HG03439 (cell line): ENCODE results near the gene CMAS.
"Not testable (repeated sequence)": the region's sequence is repeated elsewhere in the genome, so short reads cannot be mapped to it uniquely, and the experiment has no call there.

Experiments used
- ATAC-seq: cut with Tn5 transposase; IDR thresholded peaks from one replicate; pipeline ENCODE4 v1.9.1; 2021; ENCODE audit warnings: mild to moderate bottlenecking, moderate library complexity; ENCODE audit not compliant: unreplicated experiment

The CMAS gene

DNA sequence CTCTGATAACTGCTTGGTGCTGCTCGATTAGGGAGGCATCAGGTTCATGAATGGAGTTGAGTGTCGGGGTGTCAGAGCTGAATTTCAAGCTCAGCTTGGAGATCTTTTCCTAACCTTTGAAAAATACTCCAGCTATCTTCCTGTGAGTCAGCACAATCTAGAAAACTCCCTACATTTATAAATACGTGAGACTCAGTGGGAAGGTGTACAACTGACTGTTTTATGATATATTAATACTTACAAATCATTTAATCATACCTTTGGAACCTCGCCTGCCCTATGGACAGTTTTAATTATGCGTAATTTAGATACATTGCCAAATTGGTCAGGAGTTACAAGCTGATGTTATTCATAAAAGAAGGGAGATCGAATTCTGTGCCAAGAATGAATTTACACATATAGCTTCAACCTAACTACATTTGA is 961 bp downstream of the CMAS start:
- no peak for ATAC-seq

DNA sequence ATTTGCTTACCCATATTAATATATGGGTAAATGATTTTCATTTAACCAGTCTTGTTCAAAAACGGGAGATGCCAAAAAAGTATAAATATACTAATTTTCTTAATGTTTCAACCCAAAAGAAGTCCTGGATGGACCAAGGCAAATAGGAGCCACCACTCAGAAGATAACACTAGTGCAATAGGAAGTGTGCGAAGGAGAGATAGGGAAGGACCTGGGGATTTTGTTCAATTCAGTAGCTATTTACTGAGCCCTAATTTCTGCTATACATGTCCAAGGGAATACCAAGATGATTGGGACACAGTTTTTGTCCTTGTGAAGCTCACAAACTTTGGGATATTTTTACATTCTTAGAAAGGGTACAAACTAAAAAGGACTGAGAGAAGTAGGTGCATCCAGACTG is 1.5 kb downstream of the CMAS start:
- ATAC-seq, result no peak

DNA sequence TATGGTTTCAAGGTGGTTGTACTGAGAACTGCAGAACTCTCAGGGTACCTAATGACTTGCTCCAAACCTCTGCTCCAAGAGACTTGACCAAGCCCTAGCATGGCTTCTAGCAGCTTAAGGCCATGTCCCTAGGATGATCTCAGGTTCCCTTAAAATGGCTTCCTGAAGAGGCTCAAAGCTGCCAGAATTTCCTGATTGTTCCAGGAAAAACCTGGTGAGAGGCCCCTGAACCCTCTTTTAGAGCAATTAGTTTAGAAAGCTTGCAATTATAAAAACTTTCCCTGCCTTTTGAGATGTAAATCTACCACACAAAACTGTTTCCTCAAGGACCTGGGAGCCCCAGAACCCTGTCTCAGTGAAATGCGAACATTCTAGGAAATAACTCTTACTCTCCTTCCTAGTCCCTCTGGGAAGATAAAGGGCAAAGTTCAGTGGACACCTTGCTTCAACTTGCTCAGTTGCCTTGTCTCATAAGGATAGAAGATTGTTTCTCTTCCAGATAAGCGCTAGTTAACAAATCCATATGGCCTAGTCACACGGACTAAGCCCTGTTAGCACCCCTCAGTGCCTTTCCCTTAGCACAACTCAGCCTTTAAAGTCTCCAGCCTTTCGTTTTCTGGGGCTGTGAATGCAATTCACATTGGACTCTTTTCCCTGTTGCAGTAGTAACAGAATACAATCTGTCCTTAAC is 2.5 kb downstream of the CMAS start:
- ATAC-seq, result no peak

DNA sequence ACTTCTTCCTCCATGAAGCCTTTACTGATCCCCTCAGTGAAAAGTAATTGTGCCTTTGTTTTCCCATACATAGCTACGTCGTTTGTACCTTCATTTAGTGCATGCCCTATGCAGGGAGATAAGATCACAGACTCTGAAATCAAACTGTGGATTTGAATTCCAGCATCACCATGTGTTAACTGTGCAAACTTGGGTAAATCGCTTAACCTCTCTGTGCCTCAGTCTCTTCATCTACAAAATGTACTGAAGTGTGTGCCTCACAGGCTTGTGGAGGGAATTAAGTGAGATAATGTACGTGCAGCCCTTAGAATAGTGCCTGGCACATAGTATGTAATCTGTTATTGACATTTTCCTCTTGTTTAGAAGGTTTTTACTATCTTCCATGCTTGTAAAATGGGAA is 4.1 kb downstream of the CMAS start:
- ATAC-seq, result no peak

DNA sequence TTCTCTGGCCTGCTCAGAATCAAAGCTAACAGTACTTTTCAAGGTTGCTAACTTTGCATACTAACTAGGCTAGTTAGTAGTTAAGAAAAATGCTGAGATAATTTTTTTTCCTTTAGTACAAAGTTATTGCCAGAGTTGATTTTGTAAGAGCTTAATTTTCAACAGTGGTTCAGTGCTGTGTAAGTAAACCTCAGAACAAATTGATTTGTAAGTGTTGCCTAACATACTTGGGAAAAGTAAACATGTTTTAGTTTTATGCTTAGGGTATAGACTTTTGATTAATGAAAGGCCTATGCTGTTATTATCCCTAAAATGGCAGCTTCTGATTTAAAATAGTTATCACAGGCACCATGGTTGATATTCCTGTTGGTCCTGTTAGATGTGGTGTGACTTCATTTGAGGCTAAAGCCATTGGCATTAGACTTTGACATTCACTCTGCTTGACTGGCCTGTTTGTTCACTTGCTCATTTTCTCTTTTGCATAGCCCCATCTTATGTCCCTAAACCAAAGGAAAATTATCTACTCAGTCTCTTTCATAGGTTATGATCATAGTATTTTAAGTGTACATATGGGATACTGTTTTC is 5.2 kb downstream of the CMAS start:
- ATAC-seq, result no peak

DNA sequence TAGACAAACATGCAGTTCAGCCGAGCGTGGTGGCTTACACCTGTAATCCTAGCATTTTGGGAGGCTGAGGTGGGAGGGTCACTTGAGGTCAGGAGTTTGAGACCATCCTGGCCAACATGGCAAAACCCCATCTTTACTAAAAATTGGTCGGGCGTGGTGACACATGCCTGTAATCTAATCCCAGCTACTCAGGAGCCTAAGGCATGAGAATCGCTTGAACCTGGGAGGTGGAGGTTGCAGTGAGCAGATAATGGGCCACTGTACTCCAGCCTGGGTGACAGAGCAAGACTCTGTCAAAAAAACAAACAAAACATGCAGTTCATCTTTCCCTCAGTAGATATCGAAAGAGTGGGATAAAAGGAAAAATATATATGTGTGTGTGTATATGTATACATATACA is 7.0 kb downstream of the CMAS start:
- not testable (repeated sequence) for ATAC-seq

DNA sequence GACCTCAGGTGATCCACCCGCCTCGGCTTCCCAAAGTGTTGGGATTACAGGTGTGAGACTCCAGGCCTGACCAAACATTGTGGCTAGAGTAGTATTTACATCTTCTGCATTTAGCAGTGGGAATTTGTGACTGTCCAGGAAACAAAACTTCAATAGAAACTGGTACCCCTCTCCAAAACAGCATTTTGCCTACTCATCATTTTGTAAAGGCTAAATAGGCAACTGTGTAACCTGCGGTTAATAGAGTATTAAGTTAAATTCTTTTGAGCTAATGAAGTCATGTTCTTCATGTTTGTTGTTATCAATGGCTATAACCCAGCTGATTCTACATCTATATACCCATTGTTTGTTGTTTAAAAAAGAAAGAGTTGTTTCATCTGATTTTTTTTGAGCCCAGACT is 8.1 kb downstream of the CMAS start:
- ATAC-seq, result no peak

DNA sequence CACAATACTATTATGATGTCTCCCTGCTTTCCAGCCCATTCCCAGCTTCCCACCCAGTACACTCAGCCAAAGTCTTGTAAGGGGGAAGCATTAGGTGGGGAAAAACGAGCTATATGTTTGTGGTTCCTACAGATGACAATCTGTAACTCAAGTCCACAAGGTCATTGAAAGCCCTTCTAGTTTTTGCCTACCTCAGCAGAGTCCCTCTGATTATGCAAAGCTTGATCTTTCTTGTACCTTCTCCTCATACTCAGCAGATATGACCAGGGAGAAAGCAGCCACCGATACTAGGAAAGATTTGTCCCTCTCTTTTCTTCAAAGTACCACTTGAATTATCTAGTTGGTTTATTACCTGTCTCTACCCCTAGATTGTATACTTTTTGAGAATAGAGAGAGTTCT is 10.6 kb downstream of the CMAS start:
- ATAC-seq, result no peak

DNA sequence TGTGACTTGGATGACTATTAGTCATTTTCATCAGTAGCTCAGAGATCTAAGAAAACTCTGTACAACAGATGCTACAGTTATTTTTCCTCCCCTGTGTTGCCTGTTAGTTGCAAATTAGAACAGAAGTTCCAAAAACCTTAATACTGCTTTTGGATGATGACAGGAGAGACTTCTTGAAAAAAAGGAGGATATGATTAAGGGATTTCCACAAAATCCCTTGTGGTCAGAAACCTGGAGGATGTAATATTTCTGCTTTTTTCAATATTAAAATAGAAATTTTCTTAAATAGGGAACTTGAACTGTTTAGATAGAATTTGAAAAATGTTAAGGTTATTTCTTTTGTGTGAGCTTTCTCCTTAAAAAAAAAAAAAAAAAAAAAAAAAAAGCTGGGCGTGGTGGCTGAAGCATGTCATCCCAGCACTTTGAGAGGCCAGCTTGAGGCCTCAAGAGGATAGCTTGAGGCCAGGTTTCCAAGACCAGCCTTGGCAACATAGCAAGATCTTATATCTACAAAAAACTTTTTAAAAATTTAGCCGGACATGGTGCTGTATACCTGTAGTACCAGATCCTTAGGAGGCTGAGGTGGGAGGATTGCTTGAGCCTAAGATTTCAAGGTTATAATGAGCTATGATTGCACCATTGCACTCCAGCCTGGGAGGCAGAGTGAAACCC is 14.1 kb downstream of the CMAS start:
- no peak for ATAC-seq

DNA sequence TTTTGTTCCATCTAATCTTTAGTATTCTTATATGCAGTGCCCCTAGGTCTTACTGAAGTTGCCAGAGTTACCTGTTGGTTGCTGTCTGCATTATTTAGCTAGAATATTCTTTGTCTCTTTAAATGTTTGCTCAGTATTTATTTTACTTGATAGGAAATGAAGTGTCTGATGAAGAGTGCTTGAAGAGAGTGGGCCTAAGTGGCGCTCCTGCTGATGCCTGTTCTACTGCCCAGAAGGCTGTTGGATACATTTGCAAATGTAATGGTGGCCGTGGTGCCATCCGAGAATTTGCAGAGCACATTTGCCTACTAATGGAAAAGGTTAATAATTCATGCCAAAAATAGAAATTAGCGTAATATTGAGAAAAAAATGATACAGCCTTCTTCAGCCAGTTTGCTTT is 18.9 kb downstream of the CMAS start:
- no peak for ATAC-seq

DNA sequence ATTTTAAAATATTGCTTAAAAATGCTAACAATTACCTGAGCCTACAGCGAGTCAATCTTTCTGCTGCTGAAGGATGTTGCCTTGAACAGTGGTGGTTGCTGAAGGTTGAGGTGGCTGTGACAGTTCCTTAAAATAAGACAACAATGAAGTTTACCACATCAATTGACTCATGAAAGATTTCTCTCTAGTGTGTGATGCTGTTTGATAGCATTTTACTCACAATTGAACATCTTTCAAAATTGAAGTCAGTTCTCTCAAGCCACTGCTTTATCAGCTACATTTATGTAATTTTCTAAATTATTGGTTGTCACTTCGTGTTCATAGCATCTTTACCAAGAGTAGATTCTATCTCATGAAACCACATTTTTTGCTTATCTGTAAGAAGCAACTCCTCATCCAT is 20.3 kb downstream of the CMAS start:
- no peak for ATAC-seq

DNA sequence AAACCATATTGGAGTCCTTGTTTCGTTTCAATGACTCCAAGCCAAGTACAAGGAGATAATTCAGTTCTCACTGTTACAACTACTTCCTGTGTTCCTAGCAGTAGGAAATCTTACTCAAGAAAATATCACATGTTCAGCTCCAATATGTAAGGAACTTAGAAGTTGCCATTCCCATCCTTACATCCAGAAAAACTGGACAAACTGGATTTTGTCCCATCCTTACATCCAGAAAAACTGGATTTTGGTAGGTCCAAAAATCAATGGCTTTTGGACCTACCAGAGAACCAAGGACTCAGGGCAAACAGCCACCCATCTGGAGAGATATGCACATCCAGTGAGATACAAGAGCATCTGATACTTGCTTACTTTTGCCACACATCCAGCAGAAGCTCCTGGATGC is 23.8 kb downstream of the CMAS start:
- ATAC-seq, result no peak

DNA sequence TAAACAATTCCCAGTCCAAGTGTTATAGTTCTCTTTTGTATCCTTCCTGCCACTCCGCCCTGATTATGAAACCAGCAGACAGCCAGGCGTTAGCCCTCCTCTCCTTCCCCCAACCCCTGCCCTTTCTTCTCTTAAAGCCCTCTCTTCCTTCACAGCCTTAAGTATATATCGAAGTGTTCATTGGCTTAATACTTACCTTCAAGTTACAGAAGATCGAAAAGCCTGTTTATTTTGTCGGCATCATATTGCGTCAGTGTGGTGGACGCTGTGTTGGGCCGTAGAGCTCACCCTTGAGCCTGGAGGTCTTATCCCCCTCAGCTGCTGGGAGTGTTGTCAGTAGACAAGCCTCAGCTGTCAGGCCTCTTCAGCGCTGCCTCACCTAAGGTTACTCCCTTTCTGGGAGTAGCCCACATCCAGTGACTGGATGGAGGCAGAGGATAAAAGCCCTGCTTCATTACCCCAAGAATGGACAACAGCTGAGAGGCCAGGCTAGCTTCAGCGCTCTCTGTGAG is 36.2 kb downstream of the CMAS start:
- no peak for ATAC-seq

DNA sequence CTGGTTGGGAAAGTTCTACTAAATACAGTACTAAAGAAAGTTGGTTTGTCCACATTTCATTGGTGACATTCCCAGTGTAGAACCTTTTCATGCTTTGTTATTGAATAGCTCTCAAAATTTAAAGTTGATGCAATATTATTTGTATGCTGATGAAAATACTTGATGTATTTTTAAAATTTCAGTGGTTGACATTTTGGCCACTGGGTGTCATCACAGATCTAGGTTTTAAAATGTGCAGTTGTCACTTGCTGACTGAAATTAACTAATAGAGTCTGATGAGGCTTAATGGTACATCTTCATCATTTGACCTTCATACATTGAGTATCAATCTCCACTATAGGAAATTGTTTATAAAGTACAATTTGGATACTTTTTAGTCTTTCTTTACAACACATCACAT is 37.1 kb downstream of the CMAS start:
- no peak for ATAC-seq

DNA sequence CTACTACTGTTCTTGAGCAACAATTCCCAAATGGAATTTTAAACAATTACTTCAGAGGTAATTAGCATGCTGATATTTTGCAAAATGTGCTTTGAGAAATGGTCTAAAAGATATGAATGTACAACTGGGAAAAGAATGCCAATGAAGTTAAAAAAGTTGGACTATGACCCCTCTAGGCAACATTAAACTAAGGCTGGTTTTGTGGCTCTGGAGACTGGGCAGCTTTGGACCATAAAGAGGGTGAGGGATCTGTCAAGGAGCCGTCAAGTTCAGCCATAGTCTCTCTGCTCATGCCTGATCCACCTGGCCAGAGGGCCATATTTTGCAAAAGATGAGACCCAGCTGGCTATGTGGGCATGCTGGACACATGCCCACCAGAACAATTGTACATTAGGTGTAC is 38.8 kb downstream of the CMAS start:
- ATAC-seq, result no peak

DNA sequence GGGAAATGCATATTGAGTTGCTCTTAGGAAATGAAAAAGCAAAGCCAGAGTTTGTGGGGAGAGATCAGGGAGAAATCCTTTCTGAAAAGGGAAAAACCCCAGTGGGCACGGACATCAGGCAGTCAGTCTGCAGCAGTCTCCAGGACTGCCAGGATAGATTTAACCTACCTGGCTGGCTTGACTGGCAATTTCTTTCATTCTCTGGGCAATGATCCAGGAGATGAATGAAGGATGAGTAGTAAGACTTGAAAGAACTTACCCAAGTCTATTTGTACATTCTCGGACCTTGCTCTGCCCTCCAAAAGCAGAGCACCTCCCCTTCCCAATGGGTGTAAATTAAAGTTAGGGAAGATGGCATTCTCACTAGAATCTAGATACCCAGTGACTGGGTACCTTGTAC is 42.9 kb downstream of the CMAS start:
- no peak for ATAC-seq

DNA sequence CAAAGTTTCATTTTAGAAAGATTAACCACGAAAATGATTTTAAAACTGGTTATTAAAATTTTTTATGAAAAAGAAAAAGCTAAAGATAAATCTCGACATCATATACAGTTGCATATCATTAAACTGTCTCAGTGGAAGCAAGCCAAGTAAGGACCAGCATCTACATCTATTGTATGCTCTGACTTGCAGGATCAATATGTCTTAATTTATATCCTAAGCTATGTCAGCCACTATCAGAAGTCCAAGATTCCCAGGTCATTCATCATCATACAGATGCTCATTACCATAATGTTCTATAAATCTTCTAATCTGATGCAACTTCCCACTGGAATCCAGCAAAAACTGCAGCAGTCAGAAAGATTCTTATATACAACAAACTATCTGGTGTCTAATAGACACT is 43.5 kb downstream of the CMAS start:
- ATAC-seq, result no peak

DNA sequence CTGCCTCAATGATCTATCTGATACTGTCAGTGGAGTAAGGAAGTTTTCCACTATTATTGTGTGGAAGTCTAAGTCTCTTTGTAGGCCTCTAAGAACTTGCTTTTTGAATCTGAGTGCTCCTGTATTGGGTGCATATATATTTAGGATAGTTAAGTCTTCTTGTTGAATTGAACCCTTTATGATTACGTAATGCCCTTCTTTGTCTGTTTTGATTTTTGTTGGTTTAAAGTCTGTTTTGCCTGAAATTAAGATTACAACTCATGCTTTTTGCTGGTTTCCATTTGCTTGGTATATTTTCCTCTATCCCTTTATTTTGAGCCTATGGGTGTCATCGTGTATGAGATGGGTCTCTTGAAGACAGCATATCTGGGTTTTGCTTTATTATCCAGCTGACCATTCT is 53.0 kb downstream of the CMAS start:
- ATAC-seq, result not testable (repeated sequence)

DNA sequence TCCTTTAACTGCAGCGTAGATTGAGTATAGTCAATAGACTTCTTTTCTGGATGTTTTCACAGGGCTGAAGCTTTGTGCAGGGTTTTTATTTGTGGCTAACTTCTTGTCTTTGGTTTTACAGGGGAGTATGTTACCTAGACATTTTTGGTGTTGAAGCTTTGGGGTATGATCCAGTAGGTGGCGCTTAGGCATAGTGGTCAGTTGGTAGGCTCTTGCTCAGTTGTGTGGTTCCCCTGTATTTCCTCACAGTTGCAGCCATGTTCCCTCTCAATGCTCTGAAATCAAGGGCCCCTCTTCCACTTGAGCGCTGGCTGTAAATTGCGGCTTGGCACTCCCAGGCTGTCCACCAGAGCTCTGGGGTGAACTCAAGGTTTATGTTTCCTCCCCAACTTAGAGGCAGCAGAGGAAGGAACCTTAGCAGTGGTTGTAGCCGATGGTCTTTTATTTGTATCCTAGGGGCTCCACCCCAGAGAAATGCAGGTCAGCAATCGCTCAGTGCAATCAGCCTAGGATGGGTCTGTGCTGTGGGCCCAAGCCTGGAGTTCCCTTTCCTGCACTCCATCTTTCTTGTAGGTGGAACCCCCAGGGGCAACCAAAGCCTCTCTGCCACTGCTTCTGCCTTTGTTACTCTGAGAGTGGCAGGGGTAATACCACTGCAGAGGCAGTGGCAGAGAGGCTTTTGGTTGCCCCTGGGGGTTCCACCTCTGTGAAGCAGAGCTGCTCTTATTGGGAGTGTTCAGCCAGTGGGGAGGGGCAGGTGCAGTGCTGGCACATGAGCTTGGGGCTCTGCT is 55.1 kb downstream of the CMAS start:
- peak; percentile 46 for ATAC-seq

DNA sequence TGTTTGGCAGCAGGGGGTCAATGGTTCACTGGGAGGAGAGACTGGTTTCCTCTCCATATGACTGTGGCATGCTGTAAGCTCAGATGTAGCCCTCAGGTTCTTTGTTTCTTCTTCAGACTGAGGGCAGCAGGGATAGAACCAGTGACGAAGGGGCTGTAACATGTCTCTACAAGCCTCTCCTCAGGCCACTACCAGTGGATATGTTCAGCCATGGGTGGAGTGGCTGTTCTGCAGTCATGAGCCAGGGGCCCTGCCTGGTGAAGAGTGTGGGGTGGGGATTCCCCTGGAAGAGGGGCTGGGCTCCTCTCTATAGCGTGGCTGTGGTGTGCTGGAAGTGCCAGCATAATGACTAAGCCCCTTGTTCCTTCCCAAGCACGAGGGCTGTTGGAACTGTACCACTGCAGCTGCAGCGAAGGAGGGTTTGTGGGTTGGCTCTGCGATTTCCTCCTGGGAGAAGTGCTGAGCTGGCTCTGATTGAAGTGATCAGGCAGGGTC is 55.8 kb downstream of the CMAS start:
- ATAC-seq, result no peak

DNA sequence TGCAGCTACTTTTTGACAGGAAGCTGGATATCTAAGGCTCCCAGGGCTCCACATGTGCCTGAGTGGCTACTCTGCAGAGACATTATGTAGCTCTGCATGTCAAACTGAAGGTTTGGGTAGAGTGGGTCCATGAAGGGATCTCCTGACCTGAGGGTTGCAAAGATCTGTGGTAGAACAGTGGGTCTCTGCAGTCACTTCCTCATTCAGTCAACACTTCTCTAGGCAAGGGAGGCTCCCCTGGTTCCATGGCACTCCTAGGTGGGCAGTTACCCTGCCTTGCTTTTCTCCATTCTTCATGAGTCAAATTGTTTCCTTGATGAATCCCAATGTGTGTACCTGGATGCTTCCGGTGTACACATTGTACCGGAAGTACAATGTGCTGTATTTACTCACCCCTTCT is 57.4 kb downstream of the CMAS start:
- ATAC-seq, result no peak
